ENCODE results near the gene RCCD1. TPM values are rescaled to one million over a fixed set of nuclear protein-coding genes. Genes with fewer than 3 reads are reported as not detected.
A peak's percentile ranks its signal among the peaks of the same experiment; 100 is the strongest.

RCCD1 gene
- total RNA-seq, 3 donors from 2014 or later = 5.3 to 9.8 (median 7.9) TPM

- intact Hi-C loops (cut with DNase I; ENCODE audit: low total_unique reads) = loop anchor here (5.0 kb wide), 1 partner anchor 311 kb away; no protein-coding TSS in a partner anchor
- peak; percentile 57 to 74 for DNase-seq (ENCODE audit: low spot score in 2 of 2)
- peaks cover 3 to 8% of the 10 kb centered on the region in 2 donors for H3K4me1 ChIP-seq
- peak overlapping the region; percentile 66 to 77 (median 68) for H3K4me3 ChIP-seq
- no peaks in the 10 kb centered on the region for H3K27me3 ChIP-seq
- peak overlapping the region; percentile 53 to 64 for H3K27ac ChIP-seq
- peaks cover 8% of the 10 kb centered on the region for H3K36me3 ChIP-seq
- no peaks in the 10 kb centered on the region for H3K9me3 ChIP-seq
- no peak for TF ChIP-seq POLR2A (IDR thresholded peaks at IDR 0.05)
- peak; percentile 78 to 89 (median 88) for TF ChIP-seq CTCF (IDR thresholded peaks at IDR 0.05)
- no peak for TF ChIP-seq POLR2AphosphoS5 (IDR thresholded peaks at IDR 0.05)
Measured at GRCh38 chr15:90956274-90957030, 1.8 kb downstream of the RCCD1 start.

GRCh38 chr15:90957031-90957790 lies 2.5 kb downstream of the RCCD1 start:
- no peaks in the 10 kb centered on the region for H3K9me3 ChIP-seq
- H3K27ac ChIP-seq = peak overlapping the region; percentile 53 to 64
- H3K4me3 ChIP-seq = peak overlapping the region; percentile 66 to 77 (median 68)
- TF ChIP-seq POLR2A (IDR thresholded peaks at IDR 0.05) = no peak
- TF ChIP-seq CTCF (IDR thresholded peaks at IDR 0.05) = no peak
- TF ChIP-seq POLR2AphosphoS5 (IDR thresholded peaks at IDR 0.05) = no peak
- H3K36me3 ChIP-seq = peaks cover 8% of the 10 kb centered on the region
- intact Hi-C loops (cut with DNase I; ENCODE audit: low total_unique reads) = loop anchor here (5.0 kb wide), 1 partner anchor 310 kb away; no protein-coding TSS in a partner anchor
- H3K27me3 ChIP-seq = no peaks in the 10 kb centered on the region
- DNase-seq (ENCODE audit: low spot score in 2 of 2) = peak in 1 of 2 donors; percentile 51
- peaks cover 3 to 8% of the 10 kb centered on the region in 2 donors for H3K4me1 ChIP-seq

GRCh38 chr15:90957791-90958190 lies 3.1 kb downstream of the RCCD1 start:
- DNase-seq (ENCODE audit: low spot score in 2 of 2) = no peak
- H3K27me3 ChIP-seq = no peaks in the 10 kb centered on the region
- no peak overlapping the region for H3K27ac ChIP-seq
- intact Hi-C loops (cut with DNase I; ENCODE audit: low total_unique reads) = loop anchor here (5.0 kb wide), 1 partner anchor 310 kb away; no protein-coding TSS in a partner anchor
- no peak for TF ChIP-seq POLR2A (IDR thresholded peaks at IDR 0.05)
- no peak for TF ChIP-seq CTCF (IDR thresholded peaks at IDR 0.05)
- no peak for TF ChIP-seq POLR2AphosphoS5 (IDR thresholded peaks at IDR 0.05)
- H3K4me1 ChIP-seq = peaks cover 3 to 8% of the 10 kb centered on the region in 2 donors
- peaks cover 7% of the 10 kb centered on the region for H3K36me3 ChIP-seq
- H3K4me3 ChIP-seq = peak overlapping the region; percentile 66 to 77 (median 68)
- H3K9me3 ChIP-seq = no peaks in the 10 kb centered on the region

GRCh38 chr15:90959028-90959595 lies 4.4 kb downstream of the RCCD1 start:
- Histone ChIP-seq H3K27ac (peak overlapping the region in 1 of 2 donors; percentile 2), H3K36me3 (no peaks in the 10 kb centered on the region), H3K4me3 (no peak overlapping the region), H3K9me3 (no peaks in the 10 kb centered on the region), H3K4me1 (peaks cover 3 to 8% of the 10 kb centered on the region in 2 donors), H3K27me3 (no peaks in the 10 kb centered on the region)
- TF ChIP-seq POLR2A (IDR thresholded peaks at IDR 0.05) (no peak), CTCF (IDR thresholded peaks at IDR 0.05) (no peak), POLR2AphosphoS5 (IDR thresholded peaks at IDR 0.05) (no peak)
- no peak for DNase-seq (ENCODE audit: low spot score in 2 of 2)
- intact Hi-C loops (cut with DNase I; ENCODE audit: low total_unique reads) = loop anchor here (5.0 kb wide), 1 partner anchor 308 kb away; no protein-coding TSS in a partner anchor

All from breast epithelium (tissue), 4 donors.